Mesenchymal stem cell (in vitro differentiated cells and primary cell): Measurements from ENCODE around the gene ABHD2.

Source experiments
- DNase-seq: peaks from one replicate; pipeline ENCODE4 v3.0.0-alpha.2; 2013
- H2AFZ ChIP-seq: one replicate; pipeline ENCODE4 v1.6.1; 2013; ENCODE audit warnings: low read depth, mild to moderate bottlenecking, control low read depth, inconsistent platforms, low read length, moderate library complexity
- H2AK5ac ChIP-seq: 2 replicates; pipeline ENCODE4 v1.6.1; 2013; ENCODE audit warnings: low read length, moderate library complexity, mild to moderate bottlenecking, inconsistent platforms; ENCODE audit not compliant: severe bottlenecking
- H2BK120ac ChIP-seq: one replicate; pipeline ENCODE4 v1.6.1; 2013; ENCODE audit warnings: low read depth, mild to moderate bottlenecking, inconsistent platforms, low read length, moderate library complexity
- H2BK12ac ChIP-seq, 2 experiments: one replicate each; pipeline ENCODE4 v1.6.1; 2013; ENCODE audit warnings: inconsistent platforms in 2 of 2, low read length in 2 of 2, mild to moderate bottlenecking in 2 of 2, moderate library complexity in 2 of 2, control low read depth in 1 of 2
- H2BK15ac ChIP-seq: one replicate; pipeline ENCODE4 v1.6.1; 2013; ENCODE audit warnings: mild to moderate bottlenecking, low read depth, inconsistent platforms; ENCODE audit not compliant: poor library complexity, severe bottlenecking
- H2BK5ac ChIP-seq: 2 replicates; pipeline ENCODE4 v1.6.1; 2013; ENCODE audit warnings: low read depth, mild to moderate bottlenecking, low read length, control low read depth, inconsistent platforms; ENCODE audit not compliant: poor library complexity, severe bottlenecking
- H3K14ac ChIP-seq, 2 experiments: one replicate each; pipeline ENCODE4 v1.6.1; 2013; ENCODE audit warnings: inconsistent platforms in 2 of 2, low read length in 2 of 2, control low read depth in 1 of 2, mild to moderate bottlenecking in 1 of 2, moderate library complexity in 1 of 2
- H3K18ac ChIP-seq, 2 experiments: one replicate each; pipeline ENCODE4 v1.6.1; 2013; ENCODE audit warnings: inconsistent platforms in 2 of 2, low read length in 2 of 2, control low read depth in 1 of 2, low read depth in 1 of 2, mild to moderate bottlenecking in 1 of 2
- H3K23ac ChIP-seq, 2 experiments: one replicate each; pipeline ENCODE4 v1.6.1; 2013; ENCODE audit warnings: inconsistent platforms in 2 of 2, low read length in 2 of 2, mild to moderate bottlenecking in 2 of 2, moderate library complexity in 2 of 2, control low read depth in 1 of 2
- H3K27ac ChIP-seq: 2 replicates; pipeline ENCODE4 v1.5.1; 2013; ENCODE audit warnings: mild to moderate bottlenecking, moderate library complexity, low read length, control low read depth, inconsistent platforms; ENCODE audit not compliant: poor library complexity, severe bottlenecking
- H3K27me3 ChIP-seq, 2 experiments: 2 replicates each; pipeline versions ENCODE4 v1.6.1 to v1.7.0; 2013; ENCODE audit warnings: low read length in 2 of 2, mild to moderate bottlenecking in 2 of 2, moderate library complexity in 2 of 2, control low read depth in 1 of 2, inconsistent platforms in 1 of 2; ENCODE audit not compliant: control insufficient read depth in 1 of 2, insufficient read depth in 1 of 2
- H3K36me3 ChIP-seq, 2 experiments: 2 replicates each; pipeline versions ENCODE4 v1.6.1 to v1.7.0; 2013; ENCODE audit warnings: low read length in 2 of 2, control low read depth in 1 of 2, inconsistent platforms in 1 of 2, low read depth in 1 of 2, mild to moderate bottlenecking in 1 of 2; ENCODE audit not compliant: insufficient read depth in 2 of 2, control insufficient read depth in 1 of 2
- H3K4ac ChIP-seq, 2 experiments: one replicate each; pipeline ENCODE4 v1.6.1; 2013; ENCODE audit warnings: inconsistent platforms in 2 of 2, low read length in 2 of 2, mild to moderate bottlenecking in 2 of 2, moderate library complexity in 2 of 2, control low read depth in 1 of 2, low read depth in 1 of 2
- H3K4me1 ChIP-seq: 2 replicates; pipeline ENCODE4 v1.6.1; 2013; ENCODE audit warnings: low read depth, low read length, control low read depth; ENCODE audit not compliant: control insufficient read depth, insufficient read depth
- H3K4me2 ChIP-seq: 2 replicates; pipeline ENCODE4 v1.6.1; 2013; ENCODE audit warnings: low read length, mild to moderate bottlenecking, inconsistent platforms; ENCODE audit not compliant: poor library complexity, severe bottlenecking
- H3K4me3 ChIP-seq, 2 experiments: 2 replicates each; pipeline versions ENCODE4 v1.5.1 to v1.7.0; 2013; ENCODE audit warnings: low read length in 2 of 2, mild to moderate bottlenecking in 2 of 2, control low read depth in 1 of 2, low read depth in 1 of 2; ENCODE audit not compliant: insufficient read depth in 1 of 2
- H3K79me1 ChIP-seq: replicated peaks from 2 replicates; pipeline ENCODE4 v1.6.1; 2013; ENCODE audit warnings: mild to moderate bottlenecking, control low read depth, low read length, inconsistent platforms; ENCODE audit not compliant: poor library complexity, severe bottlenecking
- H3K9ac ChIP-seq: 2 replicates; pipeline ENCODE4 v1.7.0; 2013; ENCODE audit warnings: mild to moderate bottlenecking, low read length, moderate library complexity
- H3K9me3 ChIP-seq: 2 replicates; pipeline ENCODE4 v1.7.0; 2013; ENCODE audit warnings: mild to moderate bottlenecking, low read length; ENCODE audit not compliant: control insufficient read depth
- H4K8ac ChIP-seq: one replicate; pipeline ENCODE4 v1.6.1; 2013; ENCODE audit warnings: inconsistent platforms, mild to moderate bottlenecking, low read length, moderate library complexity
- H4K91ac ChIP-seq: one replicate; pipeline ENCODE4 v1.6.1; 2013; ENCODE audit warnings: mild to moderate bottlenecking, low read length, inconsistent platforms
- WGBS: methylation state at CpG from one replicate; pipeline ENCODE4 v1.1.7; 2013; ENCODE audit warnings: mixed read lengths; 5-methylcytosine and 5-hydroxymethylcytosine counted together

The ABHD2 gene

DNA sequence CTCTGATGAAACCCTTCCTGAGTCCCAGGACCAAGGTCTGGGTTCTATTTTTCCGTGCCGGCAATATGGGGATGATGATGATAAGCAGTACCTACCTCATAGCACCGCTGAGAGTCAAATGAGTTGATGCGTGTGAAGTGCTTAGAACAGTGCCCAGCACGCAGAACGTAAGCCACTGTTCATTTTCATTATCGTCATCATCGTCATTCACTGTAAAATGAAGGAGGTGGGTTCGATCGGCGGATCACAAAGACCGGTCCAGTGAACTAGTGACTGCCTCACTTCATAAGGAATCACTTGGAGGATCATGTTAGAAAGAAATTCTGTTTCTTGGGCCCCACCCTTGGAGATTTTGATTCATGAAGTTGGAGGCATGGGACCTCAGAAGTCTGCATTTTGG lies 88.9 kb downstream of the ABHD2 start:
- peaks cover 2% of the 10 kb centered on the region for H3K4me1 ChIP-seq

DNA sequence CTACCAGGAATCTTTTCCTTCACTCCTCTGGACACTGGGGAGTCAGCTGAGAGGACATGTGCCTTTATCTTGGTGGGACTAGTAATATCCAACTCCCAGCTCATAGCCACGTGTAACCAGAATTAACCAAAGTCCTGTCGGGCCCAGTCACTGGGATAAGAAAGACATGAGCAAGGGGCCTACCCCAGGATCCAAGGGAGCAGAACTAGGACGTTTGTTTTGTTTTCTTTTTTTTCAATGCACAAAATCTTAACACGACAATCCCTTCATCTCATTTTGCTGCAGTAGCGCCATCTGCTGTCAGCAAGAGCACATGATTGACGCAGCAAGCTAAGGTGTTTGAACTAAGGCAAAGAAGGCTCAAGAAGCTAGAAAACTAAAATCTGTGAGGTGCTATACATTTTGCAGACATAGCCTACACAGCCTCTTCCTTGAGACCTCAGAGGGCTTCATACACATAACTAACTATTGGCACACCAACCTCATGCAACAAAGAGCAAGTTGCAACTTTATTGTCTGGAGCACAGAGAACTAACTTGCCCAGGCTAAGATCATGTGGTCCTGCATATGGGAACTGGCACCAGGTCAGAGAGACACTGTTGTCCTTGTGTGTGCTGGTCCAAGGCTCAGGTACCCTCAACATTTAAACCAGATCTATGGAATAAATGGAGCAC lies 89.5 kb downstream of the ABHD2 start:
- no peaks in the 10 kb centered on the region for H3K9me3 ChIP-seq
- no peak overlapping the region for H3K4me2 ChIP-seq
- no peak overlapping the region for H4K91ac ChIP-seq
- no peak overlapping the region for H3K18ac ChIP-seq
- H3K36me3 ChIP-seq: peaks cover 27 to 82% of the 10 kb centered on the region in 2 experiments
- H3K23ac ChIP-seq: no peak overlapping the region
- no peak overlapping the region for H3K14ac ChIP-seq
- no peak overlapping the region for H2AK5ac ChIP-seq
- peak overlapping the region; percentile 66 for H3K9ac ChIP-seq
- WGBS: 23% methylated on average over 6 of the region's 6 CpGs
- no peaks in the 10 kb centered on the region for H3K27me3 ChIP-seq
- H3K79me1 ChIP-seq: peaks cover 6% of the 10 kb centered on the region
- no peak overlapping the region for H2BK120ac ChIP-seq
- no peak overlapping the region for H3K4ac ChIP-seq
- H3K4me3 ChIP-seq: no peak overlapping the region
- DNase-seq: peak; percentile 75
- H2BK15ac ChIP-seq: no peak overlapping the region
- no peak overlapping the region for H2AFZ ChIP-seq
- H4K8ac ChIP-seq: no peak overlapping the region
- H3K27ac ChIP-seq: no peak overlapping the region
- H2BK12ac ChIP-seq: no peak overlapping the region
- H2BK5ac ChIP-seq: no peak overlapping the region
- peaks cover 2% of the 10 kb centered on the region for H3K4me1 ChIP-seq

More for the DNA sequence above, 88.9 kb downstream of the ABHD2 start:
- no peak overlapping the region for H4K8ac ChIP-seq
- no peak overlapping the region for H3K23ac ChIP-seq
- WGBS: 97% methylated on average over 12 of the region's 12 CpGs
- no peak overlapping the region for H3K4me3 ChIP-seq
- no peak overlapping the region for H2BK120ac ChIP-seq
- no peak overlapping the region for H2BK5ac ChIP-seq
- H3K4ac ChIP-seq: no peak overlapping the region
- no peak overlapping the region for H3K27ac ChIP-seq
- no peaks in the 10 kb centered on the region for H3K9me3 ChIP-seq
- no peaks in the 10 kb centered on the region for H3K27me3 ChIP-seq
- no peak overlapping the region for H3K18ac ChIP-seq
- H3K14ac ChIP-seq: no peak overlapping the region
- H2BK12ac ChIP-seq: no peak overlapping the region
- no peak overlapping the region for H3K4me2 ChIP-seq
- no peak overlapping the region for H2AFZ ChIP-seq
- H2AK5ac ChIP-seq: no peak overlapping the region
- peak overlapping the region; percentile 66 for H3K9ac ChIP-seq
- H3K36me3 ChIP-seq: peaks cover 27 to 81% of the 10 kb centered on the region in 2 experiments
- no peak for DNase-seq
- H4K91ac ChIP-seq: no peak overlapping the region
- H2BK15ac ChIP-seq: no peak overlapping the region
- peaks cover 6% of the 10 kb centered on the region for H3K79me1 ChIP-seq

DNA sequence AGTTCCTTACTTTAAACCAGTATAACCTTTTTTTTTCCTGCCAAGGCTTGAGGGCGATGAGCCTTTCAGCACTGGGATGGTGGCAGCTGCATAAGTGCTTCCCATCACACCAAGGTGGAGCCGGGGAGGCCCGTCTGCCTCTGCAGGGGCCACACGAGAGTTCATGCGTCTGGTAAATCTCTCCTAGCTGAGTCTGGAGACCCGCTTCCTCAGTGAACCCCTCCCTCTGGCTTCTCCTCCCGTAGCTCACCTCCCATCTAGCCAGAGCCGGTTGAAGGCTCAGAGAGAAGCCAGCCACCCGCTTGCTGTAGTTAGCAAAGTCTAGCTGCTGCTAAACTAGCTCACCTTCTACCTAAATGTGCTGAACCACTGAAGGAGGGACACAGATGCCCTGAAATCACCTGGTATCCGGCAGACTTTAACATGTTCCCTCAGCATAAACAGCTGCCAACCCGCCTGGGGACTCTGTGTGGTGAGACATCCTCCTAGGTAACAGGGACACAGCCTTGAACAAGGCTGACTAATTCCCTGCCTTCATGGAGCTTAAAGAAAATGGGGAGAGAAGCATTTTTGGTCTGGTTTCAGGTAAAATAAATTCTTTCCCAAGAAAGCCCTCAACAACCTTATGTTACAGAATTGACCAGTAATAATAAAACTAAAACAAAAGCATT lies 90.2 kb downstream of the ABHD2 start:
- Histone ChIP-seq H2BK15ac (no peak overlapping the region), H2AK5ac (no peak overlapping the region), H3K23ac (no peak overlapping the region), H3K27ac (no peak overlapping the region), H2BK12ac (no peak overlapping the region), H3K14ac (no peak overlapping the region), H2AFZ (no peak overlapping the region), H3K4me3 (no peak overlapping the region), H3K4ac (no peak overlapping the region), H3K36me3 (peaks cover 27 to 87% of the 10 kb centered on the region in 2 experiments), H3K18ac (no peak overlapping the region), H3K4me2 (no peak overlapping the region), H3K79me1 (peaks cover 6% of the 10 kb centered on the region), H2BK120ac (no peak overlapping the region), H3K4me1 (peaks cover 2% of the 10 kb centered on the region), H3K9ac (no peak overlapping the region), H4K91ac (no peak overlapping the region), H2BK5ac (no peak overlapping the region), H3K27me3 (no peaks in the 10 kb centered on the region), H4K8ac (no peak overlapping the region), H3K9me3 (no peaks in the 10 kb centered on the region)
- DNase-seq: no peak
- WGBS: 77% methylated on average over 11 of the region's 11 CpGs

DNA sequence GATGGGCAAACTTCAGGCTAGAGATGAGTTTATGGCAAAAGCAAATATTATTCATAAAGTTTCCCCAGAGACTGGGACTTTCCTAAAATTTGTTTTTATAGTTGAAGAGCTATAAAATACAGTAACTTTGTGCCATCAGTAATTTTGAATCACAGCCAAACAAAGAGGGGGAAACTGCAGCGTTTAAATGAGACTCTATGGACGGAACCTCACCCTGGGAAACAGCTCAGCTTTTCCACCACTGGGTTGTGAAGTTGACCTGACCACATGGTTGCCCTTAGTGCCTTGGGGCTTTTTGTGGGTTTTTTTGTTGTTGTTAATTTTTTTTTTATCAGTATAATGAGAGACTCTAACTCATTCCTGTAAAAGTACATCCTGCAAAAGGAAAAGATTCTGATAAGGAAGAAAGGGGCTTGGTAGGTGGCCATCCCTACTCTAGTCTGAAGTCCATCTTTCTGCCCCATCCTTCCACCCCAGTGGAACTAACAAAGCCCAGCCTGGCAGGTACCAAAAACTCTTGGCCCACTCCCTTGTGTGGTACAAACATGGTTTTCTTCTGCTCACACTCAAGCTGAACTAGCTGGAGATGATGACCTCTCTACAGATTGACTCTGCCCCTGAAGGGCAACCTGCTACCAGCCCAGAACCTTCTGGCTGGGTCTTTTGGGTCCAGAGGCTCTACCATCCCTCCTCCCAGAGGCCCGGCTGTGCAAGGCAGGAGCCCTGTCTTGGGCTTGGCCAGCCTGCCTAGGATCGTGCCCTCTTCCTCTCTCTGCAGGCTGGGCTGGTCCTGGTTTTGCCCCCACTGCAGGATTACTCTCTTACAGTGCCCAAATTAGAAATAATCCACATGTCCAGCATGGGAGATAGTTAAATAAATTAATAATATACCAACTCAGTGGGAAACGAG lies 92.0 kb downstream of the ABHD2 start:
- H3K36me3 ChIP-seq: peaks cover 38 to 93% of the 10 kb centered on the region in 2 experiments

More for the DNA sequence above, 92.0 kb downstream of the ABHD2 start:
- no peak overlapping the region for H2AFZ ChIP-seq
- H2AK5ac ChIP-seq: no peak overlapping the region
- peak; percentile 17 for DNase-seq
- H3K23ac ChIP-seq: no peak overlapping the region
- no peak overlapping the region for H4K8ac ChIP-seq
- WGBS: 70% methylated on average over 3 of the region's 5 CpGs
- H2BK120ac ChIP-seq: no peak overlapping the region
- no peak overlapping the region for H4K91ac ChIP-seq
- no peak overlapping the region for H3K18ac ChIP-seq
- H3K4me3 ChIP-seq: no peak overlapping the region
- no peaks in the 10 kb centered on the region for H3K27me3 ChIP-seq
- H2BK12ac ChIP-seq: no peak overlapping the region
- no peak overlapping the region for H3K4ac ChIP-seq
- no peak overlapping the region for H2BK5ac ChIP-seq
- peaks cover 2% of the 10 kb centered on the region for H3K4me1 ChIP-seq
- H2BK15ac ChIP-seq: no peak overlapping the region
- H3K9ac ChIP-seq: peak overlapping the region; percentile 1
- H3K27ac ChIP-seq: no peak overlapping the region
- H3K4me2 ChIP-seq: no peak overlapping the region
- H3K14ac ChIP-seq: no peak overlapping the region
- H3K9me3 ChIP-seq: no peaks in the 10 kb centered on the region
- H3K79me1 ChIP-seq: peaks cover 8% of the 10 kb centered on the region
